Posterior vena cava (tissue), 2 donors: Measurements from ENCODE around the gene PRPF18. TPM values are rescaled to one million over a fixed set of nuclear protein-coding genes. Genes with fewer than 3 reads are reported as not detected.

Source experiments
- DNase-seq: peaks from one replicate; pipeline ENCODE4 v3.0.0-alpha.2; 2020; ENCODE audit warnings: low spot score
- intact Hi-C, 2 donors: fragments of 100-400 bp; cut with DNase I; formaldehyde crosslinking; loops; one replicate each; pipeline versions ENCODE4 v1.14.1 to v1.14.2; 2022 to 2023
- total RNA-seq, 2 donors: library from RNA; stranded (reverse); fragmentation: NEBNext Ultra II Directional; extraction: Animal tissue kit (Norgen Biotek cat#: 25700); gene quantifications; one replicate each; pipeline ENCODE4 v1.2.1, GENCODE V29; 2021
- donor health status: DM: yes; HTN: yes; CAD: no.
- donor health status: DM: yes; HTN: yes; CAD: no.

Gene PRPF18
- total RNA-seq, 2 donors from 2014 or later, result 16.8 to 17.3 TPM

DNA sequence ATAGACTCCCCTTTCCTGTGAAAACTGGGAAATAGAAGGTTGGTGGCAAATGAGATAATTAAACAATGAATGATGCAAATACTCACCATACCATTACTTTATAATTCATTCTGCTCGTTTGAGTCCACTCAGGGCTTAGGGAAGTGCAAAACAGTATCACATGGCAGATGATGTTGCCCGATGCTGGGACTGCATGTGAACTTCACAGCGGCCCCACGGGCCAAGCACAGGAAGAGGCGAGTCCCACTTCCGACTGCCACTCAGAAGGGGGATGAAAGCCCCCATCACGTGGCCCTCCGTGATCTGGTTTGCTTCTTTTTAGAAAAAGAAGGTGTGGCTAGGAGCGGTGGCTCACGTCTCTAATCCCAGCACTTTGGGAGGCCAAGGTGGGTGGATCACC lies 71.5 kb downstream of the PRPF18 start:
- intact Hi-C loops, result loop anchor here in 1 of 2 donors (2.0 kb wide), 1 partner anchor 121 kb away; no protein-coding TSS in a partner anchor
- no peak for DNase-seq

- no peak for DNase-seq
- intact Hi-C loops, result loop anchor here in 1 of 2 donors (2.0 kb wide), 1 partner anchor 120 kb away; no protein-coding TSS in a partner anchor
Observed at GRCh38 chr10:13658871-13659685, 72.3 kb downstream of the PRPF18 start.

GRCh38 chr10:13659887-13660550 lies 73.3 kb downstream of the PRPF18 start:
- DNase-seq, result peak; percentile 93
- intact Hi-C loops, result loop anchor here in 1 of 2 donors (2.0 kb wide), 1 partner anchor 119 kb away; no protein-coding TSS in a partner anchor

DNA sequence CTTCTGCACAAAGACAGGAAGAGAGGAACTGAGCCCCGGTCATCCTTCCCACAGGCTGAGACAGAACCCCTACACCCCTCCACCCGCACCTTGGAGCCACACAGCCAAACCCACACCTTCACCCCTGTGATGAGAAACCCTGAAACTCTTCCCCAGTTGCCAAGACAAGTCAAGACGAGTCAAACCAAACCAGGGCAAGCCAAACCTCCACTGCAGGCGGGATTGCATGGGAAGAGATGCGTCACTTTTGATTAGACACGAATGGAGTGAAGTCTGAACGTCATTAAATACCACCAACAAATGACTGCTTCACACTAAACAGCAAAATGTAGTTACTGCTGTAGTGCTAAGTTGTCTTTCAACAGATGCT lies 73.8 kb downstream of the PRPF18 start:
- intact Hi-C loops, result no loop called here
- no peak for DNase-seq

DNA sequence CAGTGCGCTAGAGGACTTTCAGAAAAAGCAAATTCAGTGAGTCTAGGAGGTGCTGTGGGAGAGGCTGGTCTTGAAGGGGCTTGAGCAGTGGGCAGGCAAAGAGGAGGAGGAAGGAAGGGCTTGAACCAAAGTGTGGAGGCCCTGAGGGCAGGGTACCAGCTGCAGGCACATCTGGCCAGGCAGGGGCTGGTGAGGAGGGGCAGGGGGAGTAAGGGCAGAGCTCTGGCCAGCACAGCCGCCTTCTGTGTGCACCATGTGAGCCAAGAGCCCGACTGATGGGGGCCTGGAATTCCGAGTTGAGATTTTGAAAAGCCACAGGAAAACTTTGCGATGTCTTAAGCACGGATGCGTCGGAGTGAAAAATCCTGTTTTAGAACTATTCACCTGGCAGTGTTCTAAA lies 74.5 kb downstream of the PRPF18 start:
- intact Hi-C loops, result no loop called here

DNA sequence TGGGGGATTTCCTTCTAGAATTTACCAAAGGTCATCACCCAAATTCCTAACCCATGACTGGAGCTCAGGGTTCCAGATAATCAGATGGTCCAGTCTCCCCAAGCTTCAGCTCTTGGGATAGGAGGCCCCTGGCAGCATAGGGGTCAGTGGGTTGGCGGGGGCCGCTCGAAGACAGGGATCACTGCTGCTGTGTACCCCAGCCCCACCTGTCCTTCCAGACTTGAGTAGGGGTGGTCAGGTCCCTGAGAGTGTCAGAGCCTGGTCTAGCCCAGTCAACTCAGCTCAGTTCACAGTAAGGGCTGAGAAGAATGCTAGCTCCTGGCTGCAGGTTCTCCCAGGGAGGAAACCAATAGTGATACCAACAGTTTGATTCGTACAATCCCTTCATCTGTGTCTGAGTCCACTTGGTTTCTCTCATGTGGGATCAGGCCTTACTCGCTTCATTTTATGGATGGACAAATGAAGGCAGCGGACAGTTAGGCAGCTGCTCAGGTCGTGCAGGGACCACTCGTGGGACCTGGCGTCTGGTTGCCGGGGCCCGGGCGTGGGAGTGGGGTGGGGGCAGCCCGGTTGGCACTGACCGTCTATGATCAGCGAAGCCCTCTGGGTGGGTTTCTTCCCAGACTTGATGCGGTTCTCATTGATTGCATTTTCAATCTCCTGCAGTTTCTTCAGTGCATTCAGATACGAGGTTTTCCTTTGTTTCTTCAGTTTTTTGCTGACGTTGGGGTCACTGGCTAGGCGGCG lies 78.9 kb downstream of the PRPF18 start:
- no peak for DNase-seq
- intact Hi-C loops, result no loop called here

More for the DNA sequence above, 74.5 kb downstream of the PRPF18 start:
- DNase-seq, result no peak

- intact Hi-C loops, result no loop called here
- no peak for DNase-seq
Observed at GRCh38 chr10:13668126-13668525, 81.4 kb downstream of the PRPF18 start.

DNA sequence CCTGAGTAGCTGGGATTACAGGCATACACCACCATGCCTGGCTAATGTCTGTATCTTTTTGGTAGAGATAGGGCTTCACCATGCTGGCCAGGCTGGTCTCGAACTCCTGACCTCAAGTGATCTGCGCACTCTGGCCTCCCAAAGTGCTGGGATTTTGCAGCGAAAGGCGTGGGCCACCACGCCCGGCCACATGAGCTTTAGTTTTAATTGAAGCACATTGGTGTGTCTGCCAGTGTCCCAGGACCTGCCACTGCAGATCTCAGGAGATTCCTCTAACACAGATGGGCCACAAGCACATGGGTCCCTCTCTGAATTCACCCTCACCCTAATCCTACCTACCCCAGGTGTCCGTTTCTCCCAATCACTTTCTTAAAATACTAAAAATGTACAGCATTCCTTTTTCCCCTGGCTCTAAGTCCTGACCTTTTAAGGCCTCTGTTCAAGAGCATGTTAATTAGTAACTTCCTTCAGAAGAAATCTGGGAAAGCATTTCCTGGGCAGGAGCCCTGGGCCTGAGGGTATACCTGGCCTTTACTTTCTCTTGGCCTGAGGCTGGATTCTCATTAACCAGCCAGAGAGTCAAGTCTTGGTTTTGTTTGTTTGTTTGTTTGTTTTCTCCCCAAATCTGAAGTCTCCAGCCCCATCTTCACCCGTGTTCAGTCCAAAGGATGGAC lies 82.6 kb downstream of the PRPF18 start:
- DNase-seq, result no peak
- intact Hi-C loops, result no loop called here

DNA sequence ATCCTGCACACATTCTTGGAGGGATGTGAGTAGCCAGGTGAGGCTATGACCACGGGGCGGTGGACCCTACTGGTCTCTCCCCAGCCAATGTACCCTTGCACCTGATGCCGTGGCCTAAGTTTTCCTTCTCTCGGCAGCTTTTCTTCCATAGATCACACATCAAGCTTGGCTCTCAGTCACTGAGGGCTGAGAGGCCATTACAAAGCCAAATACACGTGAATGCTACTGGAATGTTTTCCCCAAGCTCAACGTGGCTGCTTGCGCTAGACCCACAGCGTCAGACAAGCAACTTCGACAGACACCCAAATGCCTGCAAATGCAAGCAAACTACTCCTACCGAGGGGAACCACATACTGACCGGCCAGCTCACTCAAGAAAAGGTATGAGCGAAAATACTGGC lies 83.1 kb downstream of the PRPF18 start:
- intact Hi-C loops, result no loop called here
- no peak for DNase-seq

DNA sequence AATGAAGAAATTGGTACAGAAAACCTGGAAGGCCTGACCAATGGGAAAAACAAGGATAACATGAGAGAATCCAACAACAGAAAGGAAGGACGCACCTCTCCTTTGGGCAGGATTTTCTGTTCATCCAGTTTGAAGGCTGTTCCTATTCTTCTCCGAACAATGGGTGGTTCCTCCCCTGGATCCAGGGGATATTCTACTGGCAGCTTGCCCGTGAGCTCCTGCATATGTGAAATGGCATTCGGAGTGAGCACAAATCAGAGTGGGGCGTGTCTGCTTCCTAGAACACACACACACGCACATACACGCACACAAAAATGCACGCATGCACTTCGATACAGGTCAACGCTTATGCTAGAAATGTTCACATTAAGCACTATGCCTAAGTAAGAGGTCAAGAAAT lies 83.5 kb downstream of the PRPF18 start:
- intact Hi-C loops, result no loop called here
- DNase-seq, result no peak

DNA sequence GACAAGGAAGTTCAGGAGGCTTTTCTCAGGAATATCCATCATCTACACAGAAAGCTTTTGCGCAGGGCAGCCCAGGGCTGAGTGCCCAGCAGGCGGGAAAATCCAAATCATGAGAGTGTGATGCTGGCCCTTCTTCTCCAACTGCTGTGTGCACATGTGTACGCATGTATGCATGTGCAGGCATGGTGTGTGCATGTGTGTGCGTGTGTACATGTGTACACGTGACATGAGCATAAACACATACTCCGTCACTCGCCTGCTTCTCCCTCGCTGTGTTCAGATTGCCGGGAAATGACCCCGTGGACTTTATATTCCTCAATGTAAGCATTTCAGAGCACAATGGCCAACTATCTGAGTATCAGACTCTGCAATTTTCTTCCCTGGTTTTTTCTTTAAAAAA lies 85.1 kb downstream of the PRPF18 start:
- intact Hi-C loops, result no loop called here
- DNase-seq, result peak; percentile 26

DNA sequence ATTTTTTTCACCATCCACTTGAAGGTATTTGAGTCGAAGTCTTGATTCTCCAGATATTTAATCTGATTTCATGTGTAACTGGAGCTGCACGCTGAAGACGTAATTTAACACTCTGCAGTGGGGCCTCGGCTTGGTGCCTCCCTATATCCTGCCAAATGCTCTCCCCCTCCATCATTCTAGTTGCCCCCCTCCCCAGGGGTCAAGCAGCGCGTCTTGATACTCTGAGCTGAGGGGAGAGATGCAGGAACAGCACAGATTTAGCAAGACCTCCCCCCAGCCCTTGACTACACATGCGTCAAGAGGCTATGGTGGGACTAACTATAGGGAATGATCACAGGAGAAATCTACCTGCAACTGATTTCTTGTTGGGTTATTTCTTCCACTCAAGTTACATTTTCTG lies 85.8 kb downstream of the PRPF18 start:
- DNase-seq, result peak; percentile 26
- intact Hi-C loops, result no loop called here

GRCh38 chr10:13673156-13673555 lies 86.4 kb downstream of the PRPF18 start:
- intact Hi-C loops, result no loop called here
- DNase-seq, result no peak

DNA sequence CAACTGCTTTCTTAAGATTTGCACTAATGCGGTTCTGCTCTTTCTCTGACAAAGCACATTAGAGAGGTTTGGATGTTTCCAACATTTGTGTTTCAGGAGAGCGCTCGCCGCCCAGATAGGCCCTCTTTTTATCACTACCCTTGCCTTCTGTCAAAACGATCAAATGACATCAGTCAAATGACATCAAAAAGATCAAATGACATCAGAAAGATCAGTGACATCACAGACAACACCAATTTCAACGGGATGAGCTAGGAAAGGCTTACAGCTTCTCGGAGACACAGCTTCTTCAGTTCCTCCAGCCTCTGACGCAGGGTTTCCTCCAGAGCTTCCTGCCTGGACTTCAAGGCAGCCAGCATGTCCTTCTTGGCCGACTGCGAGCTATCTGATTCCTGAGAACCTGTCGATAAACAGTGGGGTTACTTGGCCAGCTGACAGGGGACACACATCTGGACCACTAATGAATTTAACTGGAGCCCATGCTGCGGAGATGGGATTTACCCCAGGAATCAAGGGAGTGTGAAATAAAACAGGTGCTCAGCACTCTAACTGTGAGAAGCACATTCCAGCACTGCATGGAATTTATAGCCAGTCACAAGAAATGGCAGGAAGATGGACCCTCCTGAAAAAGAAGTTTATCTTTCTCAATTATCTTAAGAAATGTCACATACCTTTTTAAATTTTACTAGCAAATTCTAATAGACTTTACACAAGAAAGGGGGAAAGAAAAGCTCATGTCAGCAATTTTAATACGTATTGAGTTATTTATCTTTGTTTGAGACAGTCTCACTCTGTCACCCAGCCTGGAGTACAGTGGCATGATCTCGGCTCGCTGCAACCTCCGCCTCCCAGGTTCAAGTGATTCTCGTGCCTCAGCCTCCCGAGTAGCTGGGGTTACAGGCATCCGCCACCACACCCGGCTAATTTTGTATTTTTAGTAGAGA lies 88.2 kb downstream of the PRPF18 start:
- intact Hi-C loops, result no loop called here
- DNase-seq, result peak; percentile 74

GRCh38 chr10:13678101-13678843 lies 91.5 kb downstream of the PRPF18 start:
- intact Hi-C loops, result no loop called here
- DNase-seq, result peak; percentile 59
